Measurements from ENCODE around the gene CCDC88C. TPM values are rescaled to one million over a fixed set of nuclear protein-coding genes. Genes with fewer than 3 reads are reported as not detected.
"Not testable (repeated sequence)": the region's sequence is repeated elsewhere in the genome, so short reads cannot be mapped to it uniquely, and the experiment has no call there.

The CCDC88C gene
- 10 to 100 TPM; 50.3 to 60.2 (median 58.2) TPM for total RNA-seq

GRCh38 chr14:91417120-91417982 lies at the start of gene CCDC88C:
Gene CCDC88C, minus strand, starts transcription at chr14:91417820. Its CDS starts 130 bp downstream, at chr14:91417690.
- Mint-ChIP-seq H3K36me3 (ENCODE audit: insufficient read depth) (peaks cover 16% of the 10 kb centered on the region), H3K4me3 (peak within 1 kb of the TSS; percentile 99), H3K27me3 (ENCODE audit: low read depth) (no peaks in the 10 kb centered on the region), H3K9me3 (no peaks in the 10 kb centered on the region), H3K4me1 (ENCODE audit: low read depth) (peaks cover 43% of the 10 kb centered on the region)
- ATAC-seq (peak; percentile 65 to 69), DNase-seq (peak; percentile 73)

GRCh38 chr14:91466192-91466591 lies 48.6 kb upstream of the CCDC88C start:
- H3K4me3 Mint-ChIP-seq, result no peak overlapping the region
- H3K27me3 Mint-ChIP-seq (ENCODE audit: low read depth), result no peaks in the 10 kb centered on the region
- peaks cover 46% of the 10 kb centered on the region for H3K36me3 Mint-ChIP-seq (ENCODE audit: insufficient read depth)
- peaks cover 17% of the 10 kb centered on the region for H3K4me1 Mint-ChIP-seq (ENCODE audit: low read depth)
- H3K9me3 Mint-ChIP-seq, result no peaks in the 10 kb centered on the region
- DNase-seq, result no peak
- no peak for ATAC-seq

- Mint-ChIP-seq H3K27me3 (ENCODE audit: low read depth) (no peaks in the 10 kb centered on the region), H3K36me3 (ENCODE audit: insufficient read depth) (peaks cover 39% of the 10 kb centered on the region), H3K4me3 (no peak overlapping the region), H3K4me1 (ENCODE audit: low read depth) (peaks cover 9% of the 10 kb centered on the region), H3K9me3 (no peaks in the 10 kb centered on the region)
- DNase-seq, result no peak
- peak in 1 of 2 donors; percentile 77 for ATAC-seq
Measured at GRCh38 chr14:91464615-91465205, 47.1 kb upstream of the CCDC88C start.

GRCh38 chr14:91458612-91459011 lies 41.0 kb upstream of the CCDC88C start:
- Mint-ChIP-seq H3K27me3 (ENCODE audit: low read depth) (no peaks in the 10 kb centered on the region), H3K36me3 (ENCODE audit: insufficient read depth) (peaks cover 40% of the 10 kb centered on the region), H3K4me3 (no peak overlapping the region), H3K9me3 (no peaks in the 10 kb centered on the region), H3K4me1 (ENCODE audit: low read depth) (peaks cover 23% of the 10 kb centered on the region)
- ATAC-seq, result no peak
- no peak for DNase-seq

GRCh38 chr14:91456283-91456682 lies 38.7 kb upstream of the CCDC88C start:
- H3K36me3 Mint-ChIP-seq (ENCODE audit: insufficient read depth), result peaks cover 30% of the 10 kb centered on the region
- H3K4me1 Mint-ChIP-seq (ENCODE audit: low read depth), result peaks cover 23% of the 10 kb centered on the region
- no peaks in the 10 kb centered on the region for H3K27me3 Mint-ChIP-seq (ENCODE audit: low read depth)
- no peak for DNase-seq
- no peak for ATAC-seq
- H3K4me3 Mint-ChIP-seq, result no peak overlapping the region
- H3K9me3 Mint-ChIP-seq, result no peaks in the 10 kb centered on the region

- H3K4me3 Mint-ChIP-seq, result no peak overlapping the region
- H3K27me3 Mint-ChIP-seq (ENCODE audit: low read depth), result no peaks in the 10 kb centered on the region
- no peak for ATAC-seq
- no peak for DNase-seq
- peaks cover 23% of the 10 kb centered on the region for H3K4me1 Mint-ChIP-seq (ENCODE audit: low read depth)
- peaks cover 26% of the 10 kb centered on the region for H3K36me3 Mint-ChIP-seq (ENCODE audit: insufficient read depth)
- H3K9me3 Mint-ChIP-seq, result no peaks in the 10 kb centered on the region
Measured at GRCh38 chr14:91454580-91454979, 37.0 kb upstream of the CCDC88C start.

GRCh38 chr14:91454155-91454554 lies 36.5 kb upstream of the CCDC88C start:
- ATAC-seq (peak in 1 of 2 donors; percentile 14), DNase-seq (no peak)
- Mint-ChIP-seq H3K4me3 (no peak overlapping the region), H3K9me3 (no peaks in the 10 kb centered on the region), H3K27me3 (ENCODE audit: low read depth) (no peaks in the 10 kb centered on the region), H3K36me3 (ENCODE audit: insufficient read depth) (peaks cover 26% of the 10 kb centered on the region), H3K4me1 (ENCODE audit: low read depth) (peaks cover 23% of the 10 kb centered on the region)

GRCh38 chr14:91453744-91454143 lies 36.1 kb upstream of the CCDC88C start:
- peaks cover 25% of the 10 kb centered on the region for H3K36me3 Mint-ChIP-seq (ENCODE audit: insufficient read depth)
- no peak overlapping the region for H3K4me3 Mint-ChIP-seq
- DNase-seq (no peak), ATAC-seq (no peak)
- no peaks in the 10 kb centered on the region for H3K9me3 Mint-ChIP-seq
- no peaks in the 10 kb centered on the region for H3K27me3 Mint-ChIP-seq (ENCODE audit: low read depth)
- peaks cover 23% of the 10 kb centered on the region for H3K4me1 Mint-ChIP-seq (ENCODE audit: low read depth)

GRCh38 chr14:91444335-91445020 lies 26.9 kb upstream of the CCDC88C start:
- H3K4me1 Mint-ChIP-seq (ENCODE audit: low read depth), result no peaks in the 10 kb centered on the region
- peaks cover 6% of the 10 kb centered on the region for H3K27me3 Mint-ChIP-seq (ENCODE audit: low read depth)
- H3K9me3 Mint-ChIP-seq, result no peaks in the 10 kb centered on the region
- ATAC-seq (no peak), DNase-seq (no peak)
- H3K4me3 Mint-ChIP-seq, result no peak overlapping the region
- H3K36me3 Mint-ChIP-seq (ENCODE audit: insufficient read depth), result peaks cover 2% of the 10 kb centered on the region

GRCh38 chr14:91439345-91439744 lies 21.7 kb upstream of the CCDC88C start:
- DNase-seq (no peak), ATAC-seq (no peak)
- H3K4me3 Mint-ChIP-seq, result no peak overlapping the region
- peaks cover 6% of the 10 kb centered on the region for H3K27me3 Mint-ChIP-seq (ENCODE audit: low read depth)
- H3K36me3 Mint-ChIP-seq (ENCODE audit: insufficient read depth), result peaks cover 2% of the 10 kb centered on the region
- H3K9me3 Mint-ChIP-seq, result no peaks in the 10 kb centered on the region
- H3K4me1 Mint-ChIP-seq (ENCODE audit: low read depth), result no peaks in the 10 kb centered on the region

- Mint-ChIP-seq H3K4me3 (no peak overlapping the region), H3K27me3 (ENCODE audit: low read depth) (peaks cover 4% of the 10 kb centered on the region), H3K36me3 (ENCODE audit: insufficient read depth) (peaks cover 2% of the 10 kb centered on the region), H3K4me1 (ENCODE audit: low read depth) (no peaks in the 10 kb centered on the region), H3K9me3 (no peaks in the 10 kb centered on the region)
- DNase-seq (no peak), ATAC-seq (no peak)
Measured at GRCh38 chr14:91438845-91439244, 21.2 kb upstream of the CCDC88C start.

GRCh38 chr14:91436266-91436665 lies 18.6 kb upstream of the CCDC88C start:
- H3K27me3 Mint-ChIP-seq (ENCODE audit: low read depth); ATAC-seq; H3K4me1 Mint-ChIP-seq (ENCODE audit: low read depth); DNase-seq; H3K4me3 Mint-ChIP-seq; H3K36me3 Mint-ChIP-seq (ENCODE audit: insufficient read depth); H3K9me3 Mint-ChIP-seq: not testable (repeated sequence)

- no peaks in the 10 kb centered on the region for H3K27me3 Mint-ChIP-seq (ENCODE audit: low read depth)
- peaks cover 9% of the 10 kb centered on the region for H3K4me1 Mint-ChIP-seq (ENCODE audit: low read depth)
- no peaks in the 10 kb centered on the region for H3K36me3 Mint-ChIP-seq (ENCODE audit: insufficient read depth)
- ATAC-seq, result no peak
- no peak for DNase-seq
- H3K9me3 Mint-ChIP-seq, result no peaks in the 10 kb centered on the region
- no peak overlapping the region for H3K4me3 Mint-ChIP-seq
Measured at GRCh38 chr14:91429385-91429784, 11.8 kb upstream of the CCDC88C start.

GRCh38 chr14:91428931-91429330 lies 11.3 kb upstream of the CCDC88C start:
- not testable (repeated sequence) for H3K27me3 Mint-ChIP-seq (ENCODE audit: low read depth); H3K4me1 Mint-ChIP-seq (ENCODE audit: low read depth); ATAC-seq; DNase-seq; H3K4me3 Mint-ChIP-seq; H3K9me3 Mint-ChIP-seq; H3K36me3 Mint-ChIP-seq (ENCODE audit: insufficient read depth)
